MM.1S (cell line): Measurements from ENCODE around the gene SLC12A3.

Experiments
- EZH2phosphoT487 ChIP-seq: fragments of 300-600 bp; sonication (generic); IDR thresholded peaks from 2 replicates; pipeline ENCODE4 v1.6.1; 2018; ENCODE audit warnings: antibody characterized with exemption, low read length
- TF ChIP-seq, protein P1 (sequence below): fragments of 300-600 bp; sonication (generic); IDR thresholded peaks from 2 replicates; pipeline ENCODE4 v1.5.1; 2016; ENCODE audit warnings: antibody characterized with exemption, low read length, mixed read lengths

- TF ChIP-seq, protein P1, sequence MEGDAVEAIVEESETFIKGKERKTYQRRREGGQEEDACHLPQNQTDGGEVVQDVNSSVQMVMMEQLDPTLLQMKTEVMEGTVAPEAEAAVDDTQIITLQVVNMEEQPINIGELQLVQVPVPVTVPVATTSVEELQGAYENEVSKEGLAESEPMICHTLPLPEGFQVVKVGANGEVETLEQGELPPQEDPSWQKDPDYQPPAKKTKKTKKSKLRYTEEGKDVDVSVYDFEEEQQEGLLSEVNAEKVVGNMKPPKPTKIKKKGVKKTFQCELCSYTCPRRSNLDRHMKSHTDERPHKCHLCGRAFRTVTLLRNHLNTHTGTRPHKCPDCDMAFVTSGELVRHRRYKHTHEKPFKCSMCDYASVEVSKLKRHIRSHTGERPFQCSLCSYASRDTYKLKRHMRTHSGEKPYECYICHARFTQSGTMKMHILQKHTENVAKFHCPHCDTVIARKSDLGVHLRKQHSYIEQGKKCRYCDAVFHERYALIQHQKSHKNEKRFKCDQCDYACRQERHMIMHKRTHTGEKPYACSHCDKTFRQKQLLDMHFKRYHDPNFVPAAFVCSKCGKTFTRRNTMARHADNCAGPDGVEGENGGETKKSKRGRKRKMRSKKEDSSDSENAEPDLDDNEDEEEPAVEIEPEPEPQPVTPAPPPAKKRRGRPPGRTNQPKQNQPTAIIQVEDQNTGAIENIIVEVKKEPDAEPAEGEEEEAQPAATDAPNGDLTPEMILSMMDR: no peak
- no peak for TF ChIP-seq EZH2phosphoT487
Observed at GRCh38 chr16:56909527-56909979, 44.5 kb downstream of the SLC12A3 start.
